GM12878 (cell line): Measurements from ENCODE around the gene SYCP2. TPM values are rescaled to one million over a fixed set of nuclear protein-coding genes. Genes with fewer than 3 reads are reported as not detected.

Experiments used
- ATAC-seq: fragments of 200-7000 bp; cut with Tn5 transposase; 3 replicates; pipeline ENCODE4 v1.9.1; 2020; ENCODE audit warnings: mild to moderate bottlenecking, moderate library complexity
- BruUV-seq: library from RNA; stranded (reverse); fragments of 400-500 nt; replicated peaks from 2 replicates; lab custom pipeline; 2021; lab: Mats Ljungman, UMichigan
- CTCF ChIA-PET: fragments of 300-600 bp; sonication (Branson Sonifier 250); formaldehyde crosslinking; extraction: SDS; loops from one replicate; lab custom pipeline; 2021; ENCODE audit warnings: inconsistent platforms; lab: Yijun Ruan, JAX
- POLR2A ChIA-PET: fragments of 350-600 bp; formaldehyde crosslinking; extraction: SDS; loops from one replicate; lab custom pipeline; 2021; ENCODE audit warnings: inconsistent platforms; lab: Charles Lee
- RAD21 ChIA-PET: fragments of 300-600 bp; sonication (Branson Sonifier 250); formaldehyde crosslinking; loops from one replicate; lab custom pipeline; 2023; ENCODE audit warnings: antibody characterized with exemption; ENCODE audit not compliant: unreplicated experiment; lab: Charles Lee
- SMC1A ChIA-PET: fragments of 300-600 bp; sonication (Branson Sonifier 250); formaldehyde crosslinking; loops from one replicate; lab custom pipeline; 2023; ENCODE audit not compliant: unreplicated experiment, uncharacterized antibody; lab: Charles Lee
- DNase-seq: peaks from one replicate; pipeline ENCODE4 v3.0.0-alpha.2; 2011; ENCODE audit warnings: low read depth, low spot score
- FAIRE-seq: peaks from 3 replicates; lab custom pipeline; 2011; peaks lifted over from hg19 to GRCh38; lab: Jason Lieb, UNC
- H2AFZ ChIP-seq: 2 replicates; pipeline ENCODE4 v1.6.0; 2011; ENCODE audit warnings: low read depth, low read length, control low read depth; ENCODE audit not compliant: control insufficient read depth
- H3K27ac ChIP-seq: 2 replicates; pipeline ENCODE4 v1.5.1; 2011; ENCODE audit warnings: control low read depth; ENCODE audit not compliant: control insufficient read depth, insufficient read depth
- H3K27me3 ChIP-seq, 2 experiments: replicated peaks in 1 of 2; 2 replicates each; pipeline versions ENCODE4 v1.6.0 to v1.6.1; 2011; ENCODE audit warnings: low read length in 1 of 2; ENCODE audit not compliant: control insufficient read depth in 2 of 2, insufficient read depth in 2 of 2
- H3K36me3 ChIP-seq, 2 experiments: 2 replicates each; pipeline ENCODE4 v1.5.1; 2011; ENCODE audit warnings: low read length in 1 of 2; ENCODE audit not compliant: control insufficient read depth in 2 of 2, insufficient read depth in 2 of 2
- H3K4me1 ChIP-seq: 2 replicates; pipeline ENCODE4 v1.6.1; 2011; ENCODE audit warnings: mild to moderate bottlenecking, low read length, moderate library complexity, mixed read lengths; ENCODE audit not compliant: control insufficient read depth, insufficient read depth
- H3K4me2 ChIP-seq: 2 replicates; pipeline ENCODE4 v1.6.0; 2011; ENCODE audit warnings: control low read depth; ENCODE audit not compliant: control insufficient read depth, insufficient read depth
- H3K4me3 ChIP-seq: fragments of 200-600 bp; sonication (generic); 2 replicates; pipeline ENCODE4 v1.5.1; 2016
- H3K79me2 ChIP-seq: 2 replicates; pipeline ENCODE4 v1.6.0; 2011; ENCODE audit warnings: low read length; ENCODE audit not compliant: control insufficient read depth, insufficient read depth
- H3K9ac ChIP-seq: 2 replicates; pipeline ENCODE4 v1.8.0; 2011; ENCODE audit warnings: low read length, control low read depth, mixed read lengths; ENCODE audit not compliant: control insufficient read depth, insufficient read depth
- H3K9me3 ChIP-seq: replicated peaks from 3 replicates; pipeline ENCODE4 v1.5.1; 2011; ENCODE audit warnings: mild to moderate bottlenecking, low read length; ENCODE audit not compliant: control insufficient read depth, insufficient read depth
- H4K20me1 ChIP-seq: 2 replicates; pipeline ENCODE4 v1.6.0; 2011; ENCODE audit not compliant: control insufficient read depth, insufficient read depth
- BCL11A ChIP-seq: IDR thresholded peaks from 2 replicates; pipeline ENCODE4 v1.6.1; 2011; ENCODE audit warnings: low read depth, low read length
- CHD2 ChIP-seq: IDR thresholded peaks from 2 replicates; pipeline ENCODE4 v1.6.1; 2011; ENCODE audit warnings: low read depth, low read length, improper control_type of control experiment, borderline replicate concordance
- E4F1 ChIP-seq: fragments of 450-650 bp; IDR thresholded peaks from 2 replicates; pipeline ENCODE4 v1.6.1; 2018; ENCODE audit warnings: borderline replicate concordance, mild to moderate bottlenecking; ENCODE audit not compliant: partially characterized antibody
- EED ChIP-seq: sonication (generic); IDR thresholded peaks from 2 replicates; pipeline ENCODE4 v1.6.1; 2016; ENCODE audit warnings: antibody characterized with exemption, low read depth
- IKZF1 ChIP-seq: fragments of 450-650 bp; conservative IDR thresholded peaks from 2 replicates; pipeline ENCODE4 v1.6.1; 2017; ENCODE audit warnings: antibody characterized with exemption, mild to moderate bottlenecking
- KLF5 ChIP-seq: fragments of 450-650 bp; IDR thresholded peaks from 2 replicates; pipeline ENCODE4 v1.6.1; 2014; ENCODE audit warnings: mild to moderate bottlenecking; ENCODE audit not compliant: partially characterized antibody
- MYB ChIP-seq: fragments of 150-350 bp; IDR thresholded peaks from 2 replicates; pipeline ENCODE4 v1.6.1; 2014; ENCODE audit warnings: mild to moderate bottlenecking, low read depth, low read length, borderline replicate concordance
- NR2F1 ChIP-seq: fragments of 450-650 bp; conservative IDR thresholded peaks from 2 replicates; pipeline ENCODE4 v1.6.1; 2017; ENCODE audit warnings: mild to moderate bottlenecking
- SIN3A ChIP-seq: IDR thresholded peaks from 2 replicates; pipeline ENCODE4 v1.6.1; 2012; ENCODE audit warnings: low read depth, low read length, improper control_type of control experiment
- SMAD5 ChIP-seq: IDR thresholded peaks from 2 replicates; pipeline ENCODE4 v1.6.1; 2016; ENCODE audit warnings: antibody characterized with exemption, low read depth
- STAT1 ChIP-seq: fragments of 450-650 bp; conservative IDR thresholded peaks from 2 replicates; pipeline ENCODE4 v1.6.1; 2014; ENCODE audit warnings: antibody characterized with exemption, mild to moderate bottlenecking
- SUPT20H ChIP-seq: IDR thresholded peaks from 2 replicates; pipeline ENCODE4 v1.6.1; 2011; ENCODE audit warnings: low read depth, mild to moderate bottlenecking, low read length, moderate library complexity, borderline replicate concordance; ENCODE audit not compliant: control insufficient read depth
- ZBED1 ChIP-seq: IDR thresholded peaks from 2 replicates; pipeline ENCODE4 v1.6.1; 2016; ENCODE audit warnings: borderline replicate concordance
- ZNF217 ChIP-seq: fragments of 450-650 bp; IDR thresholded peaks from 2 replicates; pipeline ENCODE4 v1.6.1; 2017; ENCODE audit warnings: antibody characterized with exemption, mild to moderate bottlenecking
- WGBS: methylation state at CpG from one replicate; pipeline ENCODE4 v1.1.6; 2016; ENCODE audit warnings: low lambda C conversion rate; ENCODE audit not compliant: insufficient replicate concordance, insufficient coverage; ENCODE audit errors: missing lambda C conversion rate; 5-methylcytosine and 5-hydroxymethylcytosine counted together
- in situ Hi-C: fragments of 300-500 bp; cut with MboI; formaldehyde crosslinking; loops from 9 replicates; pipeline ENCODE4 v1.14.3; 2018; ENCODE audit warnings: mixed read lengths
- intact Hi-C: fragments of 100-400 bp; cut with micrococcal nuclease; formaldehyde crosslinking; loops from one replicate; pipeline ENCODE4 v1.14.2; 2022; ENCODE audit not compliant: unreplicated experiment
- polyA plus RNA-seq, 11 experiments: library from polyadenylated mRNA; depleted of rRNA in 4 of 11; unstranded in 6 of 11; stranded (reverse) in 5 of 11; fragments of >200 nt; fragmentation: Nextera tagmentation in 4 of 11; fragmentation: Illumina TruSeq in 1 of 11; extraction: Ambion mirVana in 4 of 11; extraction: Trizol in 1 of 11; gene quantifications; 1 replicate in 1 of 11; 2 replicates in 10 of 11; pipeline versions ENCODE4 v1.2.1 to v1.2.3, GENCODE V29; 2011 to 2016; ENCODE audit warnings: inconsistent platforms in 2 of 11, missing spikeins in 2 of 11, low read depth in 1 of 11
- total RNA-seq, 4 experiments: library from RNA; depleted of rRNA in 3 of 4; stranded (reverse); fragments of >200 nt in 3 of 4; fragmentation: Illumina TruSeq in 1 of 4; extraction: Trizol in 1 of 4; gene quantifications; 2 replicates each; pipeline versions ENCODE4 v1.2.1 to v1.2.3, GENCODE V29; 2013 to 2021

Gene SYCP2
- total and polyA plus RNA-seq, 10 of the 15 experiments (the other 5 are each of a cell fraction or from before 2014, with no cell fraction given): 0.01 to 0.18 (median 0.09) TPM; not detected in 2

- Histone ChIP-seq H3K4me3 (no peak overlapping the region), H3K4me2 (no peak overlapping the region), H3K4me1 (peaks cover 6% of the 10 kb centered on the region), H2AFZ (no peak overlapping the region), H3K9ac (no peak overlapping the region), H3K79me2 (no peaks in the 10 kb centered on the region), H4K20me1 (no peaks in the 10 kb centered on the region), H3K36me3 (peaks cover 0 to 1% of the 10 kb centered on the region in 2 experiments; a peak in 1 of 4 replicates)
- CTCF ChIA-PET: interaction anchor here (0.9 to 12.8 kb wide), 6 partner anchors 10 to 314 kb away, joined by 3 to 173 read pairs (median 4); partner anchors contain the start of genes CDH26, FAM217B, PPP1R3D and SYCP2
- in situ Hi-C loops: no loop called here
- FAIRE-seq (no peak), ATAC-seq (peak; percentile 18)
- BruUV-seq: no TSS peak
- RAD21 ChIA-PET: interaction anchor here (0.6 to 1.3 kb wide), 2 partner anchors 9 to 315 kb away, joined by 3 to 4 read pairs; no protein-coding TSS in a partner anchor
- TF ChIP-seq KLF5 (no peak), SIN3A (no peak), CHD2 (no peak), MYB (no peak), SUPT20H (no peak), SMAD5 (no peak), STAT1 (no peak), BCL11A (no peak), ZBED1 (no peak), E4F1 (no peak), ZNF217 (no peak), NR2F1 (no peak), IKZF1 (no peak), EED (no peak)
- TF ChIP-seq, all 136 proteins: peak for 0
- Histone ChIP-seq H3K9me3 (no peaks in the 10 kb centered on the region), H3K27ac (no peak overlapping the region), H3K27me3 (no peaks in the 10 kb centered on the region)
- SMC1A ChIA-PET: interaction anchor here (0.6 to 1.8 kb wide), 4 partner anchors 12 to 877 kb away, joined by 3 to 6 read pairs (median 4); partner anchors contain the start of gene SYCP2
- DNase-seq: no peak
- intact Hi-C loops: loop anchor here (10.0 kb wide), 1 partner anchor 107 kb away; no protein-coding TSS in a partner anchor
- 38% methylated on average over 1 of the region's 1 CpG for WGBS
- POLR2A ChIA-PET: interaction anchor here (1.2 kb wide), 1 partner anchor 8 kb away, joined by 3 read pairs; the partner anchor contains the start of genes FAM217B and PPP1R3D
Measured at GRCh38 chr20:59948212-59948611, 14.8 kb upstream of the SYCP2 start.
